Myocyte (in vitro differentiated cells): ENCODE results near the gene SLC35F1. TPM values are rescaled to one million over a fixed set of nuclear protein-coding genes. Genes with fewer than 3 reads are reported as not detected.

Experiments
- DNase-seq: peaks from one replicate; pipeline ENCODE4 v3.0.0-alpha.2; 2012; ENCODE audit warnings: low read depth
- total RNA-seq: library from RNA; depleted of rRNA; stranded (reverse); fragments of >200 nt; gene quantifications from 2 replicates; pipeline ENCODE4 v1.2.3, GENCODE V29; 2014

Gene SLC35F1
- total RNA-seq, 1 donor from 2014 or later: not detected

GRCh38 chr6:118306392-118307238 lies 399.6 kb downstream of the SLC35F1 start:
- no peak for DNase-seq

- DNase-seq: no peak
These were observed 400.5 kb downstream of the SLC35F1 start for GRCh38 chr6:118307581-118307980.

DNA sequence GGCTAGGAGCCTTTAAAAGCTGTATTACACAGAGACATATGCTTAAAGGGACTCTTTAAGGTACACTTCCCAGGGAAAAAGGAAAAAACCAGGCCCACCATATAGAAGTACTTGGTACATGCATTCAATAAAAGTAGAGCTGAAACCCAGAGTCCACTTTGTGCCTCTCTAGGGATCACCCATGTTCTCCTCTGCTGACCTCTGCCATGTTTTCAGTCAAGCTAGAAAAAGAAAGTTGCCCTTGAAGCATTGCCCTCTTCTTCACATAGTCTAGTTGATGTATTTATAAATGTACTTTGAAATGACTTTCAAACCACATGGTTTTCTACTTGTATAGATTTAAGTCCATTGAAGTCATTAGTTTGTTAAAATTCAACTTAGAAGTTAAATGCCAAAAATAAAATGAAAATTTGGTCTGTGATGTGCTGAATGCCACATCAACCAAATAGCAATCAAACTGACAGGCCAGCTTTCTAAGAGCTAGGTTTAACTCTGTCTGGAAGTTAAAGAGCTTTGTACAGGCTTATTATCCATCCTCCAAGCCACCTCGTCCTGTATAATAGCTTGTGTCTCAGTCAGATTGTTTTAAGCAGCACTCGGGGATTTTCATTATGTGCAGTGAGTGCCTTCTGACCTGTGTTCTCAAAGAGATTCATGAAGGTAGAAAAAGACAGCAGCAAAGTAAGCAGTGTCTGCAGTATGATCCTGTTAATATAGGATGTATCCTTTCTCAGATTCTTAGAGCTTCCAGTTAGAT lies 402.5 kb downstream of the SLC35F1 start:
- no peak for DNase-seq

DNA sequence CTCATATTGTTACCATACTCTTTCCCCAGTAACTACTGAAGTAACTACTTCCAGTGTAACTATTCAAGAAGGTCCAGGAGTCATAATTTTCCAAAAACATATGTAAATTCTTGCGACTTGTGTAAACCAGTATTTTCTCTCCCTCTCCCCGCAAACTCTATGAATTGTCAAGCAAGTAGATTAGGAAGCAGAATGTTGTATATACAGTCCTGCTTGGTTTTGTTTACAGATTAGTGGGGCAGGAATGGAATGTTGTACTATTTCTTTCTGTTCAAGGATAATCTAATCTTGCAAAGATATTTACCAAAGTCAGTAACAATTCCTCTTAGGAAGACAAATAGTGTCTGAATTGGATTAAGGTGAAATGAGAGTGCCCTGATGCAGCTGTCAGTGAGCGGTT lies 406.1 kb downstream of the SLC35F1 start:
- DNase-seq: no peak

GRCh38 chr6:118313762-118314161 lies 406.7 kb downstream of the SLC35F1 start:
- DNase-seq: no peak

DNA sequence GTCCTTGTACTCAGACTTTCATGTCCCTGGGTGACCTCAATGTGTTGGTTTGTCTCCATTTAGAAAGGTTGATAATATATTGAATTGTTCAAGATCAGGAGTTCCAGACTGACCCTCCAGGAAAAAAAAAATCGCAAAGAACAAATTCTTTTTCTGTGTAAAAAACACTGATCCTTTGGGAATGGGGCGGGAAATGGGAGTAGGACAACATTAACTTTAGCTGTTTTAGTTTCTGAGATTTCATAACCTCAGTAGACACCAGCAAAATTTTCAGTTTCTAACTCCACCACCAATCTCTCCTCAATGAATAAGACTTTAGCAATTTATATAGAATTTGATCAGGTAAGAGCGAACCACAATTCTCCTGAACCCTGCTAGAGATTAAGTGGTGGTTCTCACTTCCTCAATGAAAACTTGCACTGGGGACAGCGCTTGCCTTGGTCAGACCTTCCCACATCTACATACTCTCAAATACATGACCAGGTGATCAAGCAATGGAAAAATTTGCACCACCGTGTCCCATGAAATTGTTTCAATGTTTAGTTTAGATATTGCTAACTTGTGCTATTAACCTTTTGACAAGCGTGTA lies 409.8 kb downstream of the SLC35F1 start:
- no peak for DNase-seq

GRCh38 chr6:118317581-118318563 lies 410.8 kb downstream of the SLC35F1 start:
- peak; percentile 56 for DNase-seq

DNA sequence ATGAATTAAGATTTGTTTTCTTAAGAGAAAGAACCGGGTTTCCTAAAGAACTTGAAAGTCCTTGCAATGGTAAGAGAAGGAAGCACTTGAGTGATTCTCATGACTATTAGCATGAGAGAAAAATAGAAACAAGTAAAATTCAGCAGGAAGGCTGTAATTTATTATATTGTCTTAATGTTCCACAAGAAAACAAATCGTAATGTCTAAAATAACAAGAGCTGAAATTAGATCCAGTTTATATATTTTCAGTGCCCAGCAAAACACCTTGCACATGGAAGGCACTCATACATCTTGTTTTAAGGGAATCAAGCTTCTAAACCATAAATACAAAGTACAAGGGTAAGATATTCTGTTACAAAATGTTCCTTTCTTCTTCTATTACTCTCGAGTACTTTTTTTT lies 411.6 kb downstream of the SLC35F1 start:
- no peak for DNase-seq

DNA sequence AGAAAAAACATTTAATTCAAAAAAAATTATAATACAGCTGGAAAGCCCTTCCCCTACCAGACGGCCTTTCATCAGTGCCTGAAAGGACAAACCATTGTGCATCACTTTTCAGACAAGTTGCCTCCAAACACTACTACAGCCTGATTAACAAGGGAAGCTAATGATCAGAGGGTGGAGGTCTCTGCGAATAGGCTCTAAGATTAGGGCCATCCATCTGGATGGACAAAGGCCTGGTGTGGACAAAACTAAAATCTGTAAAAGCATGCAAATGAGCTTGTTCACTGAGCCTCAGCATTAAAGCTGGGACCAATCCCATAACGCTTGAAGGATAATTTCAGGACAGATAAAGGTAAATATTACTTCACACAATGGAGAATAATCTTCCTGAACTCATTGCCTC lies 412.4 kb downstream of the SLC35F1 start:
- DNase-seq: no peak

GRCh38 chr6:118319894-118320649 lies 413.0 kb downstream of the SLC35F1 start:
- DNase-seq: peak; percentile 67

GRCh38 chr6:118320652-118321051 lies 413.6 kb downstream of the SLC35F1 start:
- DNase-seq: no peak

- no peak for DNase-seq
These were observed 417.1 kb downstream of the SLC35F1 start for GRCh38 chr6:118324116-118324515.

- DNase-seq: peak; percentile 26
These were observed 418.3 kb downstream of the SLC35F1 start for GRCh38 chr6:118325220-118325860.

DNA sequence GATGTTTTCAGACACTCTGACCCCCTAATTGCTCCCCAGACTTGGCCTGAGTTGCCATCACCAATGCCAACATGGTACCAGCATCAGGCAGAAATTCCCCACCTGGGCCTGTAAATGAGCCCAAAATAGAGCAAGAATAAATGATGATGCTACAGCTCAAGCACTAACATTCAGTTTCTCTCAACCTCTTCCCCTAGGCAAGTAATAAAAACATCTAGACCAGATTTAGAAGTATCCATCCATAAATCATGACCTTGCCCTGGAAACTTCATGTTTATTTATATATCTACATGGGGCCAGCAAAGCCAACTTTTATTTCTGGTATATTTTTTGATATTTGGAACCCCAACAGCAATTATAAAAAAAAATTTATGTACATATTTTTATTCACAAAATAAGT lies 419.6 kb downstream of the SLC35F1 start:
- no peak for DNase-seq

- no peak for DNase-seq
These were observed 420.2 kb downstream of the SLC35F1 start for GRCh38 chr6:118327237-118327636.

- peak; percentile 73 for DNase-seq
These were observed 426.7 kb downstream of the SLC35F1 start for GRCh38 chr6:118333772-118334171.

GRCh38 chr6:118334634-118335033 lies 427.6 kb downstream of the SLC35F1 start:
- peak; percentile 40 for DNase-seq

DNA sequence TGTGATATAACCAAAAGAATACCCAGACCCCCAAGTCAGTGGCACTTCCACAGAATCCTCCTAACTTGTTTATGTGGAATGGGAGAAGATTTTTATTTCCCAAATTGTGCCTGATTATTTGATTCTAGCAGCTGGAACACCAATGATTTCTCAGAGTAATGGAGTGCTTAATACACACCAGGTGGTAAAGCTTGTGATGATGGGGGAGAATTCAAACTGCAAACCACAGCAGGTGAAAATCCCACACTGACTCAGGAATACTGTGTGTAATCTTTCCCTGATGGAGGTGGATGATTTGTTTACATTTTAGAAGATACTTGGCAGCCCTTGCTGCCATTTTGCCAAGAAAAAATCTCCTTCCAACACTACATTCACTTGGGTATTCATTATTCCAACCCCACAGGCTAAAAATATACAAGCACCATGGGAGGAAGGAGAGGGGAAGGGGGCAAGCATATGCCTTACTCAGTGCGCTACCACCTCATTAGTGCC lies 428.3 kb downstream of the SLC35F1 start:
- DNase-seq: peak; percentile 41

GRCh38 chr6:118344014-118344670 lies 437.1 kb downstream of the SLC35F1 start:
- no peak for DNase-seq
